Activated CD8-positive, alpha-beta memory T cell treated with anti-CD3 and anti-CD28 coated beads, Interleukin-2, amount 50 U/mL, for 4 hours (primary cell): Measurements from ENCODE around the gene YTHDC2.
A peak's percentile ranks its signal among the peaks of the same experiment; 100 is the strongest.

Experiments
- DNase-seq: peaks from one replicate; pipeline ENCODE4 v3.0.0-alpha.2; 2020

The YTHDC2 gene

DNA sequence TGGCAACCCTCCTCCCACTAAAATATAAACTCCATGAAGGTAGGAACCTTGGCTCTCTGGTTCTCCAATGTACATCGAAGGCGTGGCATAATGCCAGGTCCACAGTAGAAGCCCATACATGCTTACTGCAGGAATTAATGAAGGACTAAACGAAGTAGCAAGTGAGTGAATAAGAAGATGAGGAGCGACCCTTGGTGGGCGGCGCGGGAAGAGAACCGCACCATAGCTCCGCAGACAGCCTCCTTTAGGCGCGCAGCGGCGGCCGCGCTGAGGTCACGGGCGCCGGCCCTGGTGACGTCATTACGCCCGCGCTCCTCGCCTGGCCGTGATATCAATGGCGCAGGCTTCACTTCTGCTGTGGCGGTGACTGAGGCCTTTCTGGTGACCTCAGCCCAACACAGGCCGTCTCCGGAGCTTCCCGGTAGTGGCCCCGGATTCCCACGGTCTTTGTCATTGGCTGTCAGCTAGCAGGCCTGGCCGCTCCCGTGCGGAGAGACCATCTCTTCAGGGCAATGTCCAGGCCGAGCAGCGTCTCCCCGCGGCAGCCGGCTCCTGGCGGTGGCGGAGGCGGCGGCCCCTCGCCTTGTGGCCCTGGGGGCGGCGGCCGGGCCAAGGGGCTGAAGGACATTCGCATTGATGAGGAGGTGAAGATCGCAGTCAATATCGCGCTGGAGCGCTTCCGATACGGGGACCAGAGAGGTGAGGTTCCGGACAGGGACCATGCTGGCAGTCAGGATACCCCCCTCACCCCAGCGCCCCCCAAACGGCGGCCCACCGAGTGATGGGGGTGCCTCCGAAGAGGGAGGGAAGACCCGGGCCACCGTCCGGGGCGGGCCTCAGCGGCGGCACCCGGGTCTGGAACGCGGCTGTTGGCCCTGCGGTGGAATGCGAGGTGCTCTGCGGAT is at the start of gene YTHDC2:
TSS of gene YTHDC2 (plus strand) at position 311 of the 905 bp plus-strand sequence. CDS start at position 513, 202 bp downstream.
- peak; percentile 90 for DNase-seq

DNA sequence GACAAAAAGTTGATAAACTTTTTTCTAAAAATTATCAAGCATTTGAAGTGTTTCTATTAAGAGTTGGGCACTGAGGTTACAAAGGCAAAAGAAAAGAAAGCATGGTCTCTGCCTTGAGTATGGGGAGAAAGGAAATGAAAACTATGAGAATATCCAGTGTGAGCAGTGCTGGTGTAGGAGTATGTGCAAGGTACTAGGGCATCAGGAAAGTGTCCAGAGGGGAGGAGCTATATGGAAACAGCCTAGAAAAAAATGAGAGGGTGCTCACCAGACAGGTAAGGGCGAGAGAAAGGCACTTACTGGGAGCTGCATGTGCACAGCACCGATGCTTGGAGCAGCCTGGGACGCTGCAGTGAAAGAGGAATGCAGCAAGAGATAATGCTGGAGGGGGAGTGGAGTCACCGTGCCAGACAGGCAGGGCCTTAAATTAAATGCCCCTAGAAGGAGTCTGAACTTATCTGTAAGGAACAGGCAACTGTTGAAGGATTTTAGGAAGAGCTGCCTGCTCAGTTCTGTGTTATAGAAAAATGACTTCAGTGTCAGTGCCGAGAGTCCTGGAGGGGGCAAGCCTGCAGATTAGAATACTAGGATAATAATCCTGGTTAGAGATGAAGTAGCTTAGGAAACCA is 39.3 kb upstream of the YTHDC2 start:
- no peak for DNase-seq

DNA sequence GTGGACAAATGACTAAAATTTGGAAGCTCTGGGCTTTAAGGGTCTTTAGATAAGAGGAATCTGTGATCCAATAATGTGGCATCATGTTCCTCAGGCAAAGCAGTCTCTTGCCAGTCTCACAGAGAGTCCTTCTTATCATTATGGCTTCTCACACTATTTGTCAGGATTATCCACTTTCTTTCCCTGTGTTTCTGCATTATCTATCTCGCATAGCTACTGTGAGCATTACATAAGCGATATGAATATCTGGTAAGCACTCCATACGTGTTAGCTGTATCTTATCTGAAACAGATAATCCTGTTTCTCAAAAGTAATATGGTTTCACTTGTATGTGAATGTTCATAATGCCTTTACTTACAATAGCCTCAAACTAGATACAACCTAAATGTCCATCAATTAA is 34.8 kb upstream of the YTHDC2 start:
- no peak for DNase-seq

DNA sequence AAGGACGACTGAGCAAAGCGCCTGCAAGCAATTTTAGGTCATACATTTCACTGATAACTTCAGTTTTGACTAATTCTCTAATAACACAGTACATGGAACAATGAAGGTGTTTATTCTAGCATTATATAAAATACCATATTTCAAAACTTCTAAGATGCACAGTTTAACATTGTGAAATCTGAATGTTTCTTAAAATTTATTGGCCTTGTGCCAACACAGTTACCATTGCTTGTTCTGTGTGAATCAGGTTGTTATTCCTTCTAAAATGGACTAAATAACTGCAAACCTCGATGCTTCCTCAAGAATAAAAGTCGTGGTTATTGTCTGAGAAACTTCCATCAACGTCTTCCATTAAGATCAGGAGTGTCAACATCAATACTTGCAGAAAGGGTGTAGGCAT is 33.3 kb upstream of the YTHDC2 start:
- no peak for DNase-seq

DNA sequence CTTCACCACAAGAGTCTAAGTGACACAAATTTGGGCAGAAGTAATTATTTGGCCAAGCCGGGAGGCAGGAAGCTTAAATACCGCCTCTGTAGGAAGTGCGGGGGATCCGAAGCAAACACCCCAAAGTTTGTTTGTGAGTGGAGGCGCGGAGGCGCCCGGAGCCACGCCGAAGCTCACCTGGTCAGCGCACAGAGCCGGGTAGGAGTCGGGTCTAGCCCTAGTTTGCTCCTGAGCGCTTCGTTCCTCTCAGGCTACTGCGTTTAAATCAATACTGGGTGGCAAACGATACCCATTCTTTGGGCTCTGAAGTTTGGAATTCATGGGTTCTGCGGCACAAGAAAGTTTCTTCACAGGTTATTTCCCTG is 26.1 kb upstream of the YTHDC2 start:
- no peak for DNase-seq

DNA sequence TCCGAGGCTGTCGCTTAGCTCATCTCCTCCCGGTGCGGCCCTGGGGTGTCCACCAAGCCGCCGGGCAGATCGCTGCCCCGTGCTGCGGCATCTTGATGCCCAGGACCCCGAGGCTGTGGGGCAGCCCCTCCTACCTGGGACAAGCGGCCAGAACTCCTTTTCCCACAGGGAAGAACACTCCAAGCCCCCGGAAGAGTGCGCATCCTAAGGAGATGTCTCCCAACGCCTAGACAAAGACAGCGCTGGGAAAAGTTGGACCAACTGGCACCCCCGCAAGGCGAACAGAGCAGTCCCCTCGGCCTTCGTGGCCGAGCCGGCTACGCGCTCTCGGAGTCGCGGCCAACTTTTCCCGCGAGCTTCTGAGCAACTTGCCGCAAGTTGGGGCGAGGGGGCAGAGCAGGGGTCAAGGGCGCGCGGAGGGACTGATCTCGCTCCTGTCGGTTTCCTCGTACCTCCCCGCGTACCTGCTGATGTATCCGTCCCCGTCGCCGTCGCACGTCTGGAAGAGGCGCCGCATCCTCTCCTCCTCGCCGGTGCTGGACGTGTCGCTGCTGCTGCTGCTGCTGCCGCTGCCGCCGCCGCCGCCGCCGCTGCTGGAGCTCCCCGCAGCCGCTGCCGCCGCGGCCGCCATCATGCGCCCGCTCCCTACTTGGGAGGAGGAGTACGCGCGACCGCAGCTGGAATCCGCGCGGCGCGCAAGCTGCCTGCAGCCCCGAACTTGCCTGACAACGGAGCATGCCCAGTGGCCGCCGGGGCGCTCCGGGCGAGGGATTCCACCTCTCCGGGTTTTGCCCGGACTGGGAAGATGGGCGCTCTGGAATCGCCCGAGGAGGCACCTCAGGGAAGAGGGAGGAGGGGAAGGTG is 25.5 kb upstream of the YTHDC2 start, which contains the start of gene MCC:
TSS of gene MCC (minus strand) at position 673 of the 864 bp plus-strand sequence.
- DNase-seq = peak; percentile 24

DNA sequence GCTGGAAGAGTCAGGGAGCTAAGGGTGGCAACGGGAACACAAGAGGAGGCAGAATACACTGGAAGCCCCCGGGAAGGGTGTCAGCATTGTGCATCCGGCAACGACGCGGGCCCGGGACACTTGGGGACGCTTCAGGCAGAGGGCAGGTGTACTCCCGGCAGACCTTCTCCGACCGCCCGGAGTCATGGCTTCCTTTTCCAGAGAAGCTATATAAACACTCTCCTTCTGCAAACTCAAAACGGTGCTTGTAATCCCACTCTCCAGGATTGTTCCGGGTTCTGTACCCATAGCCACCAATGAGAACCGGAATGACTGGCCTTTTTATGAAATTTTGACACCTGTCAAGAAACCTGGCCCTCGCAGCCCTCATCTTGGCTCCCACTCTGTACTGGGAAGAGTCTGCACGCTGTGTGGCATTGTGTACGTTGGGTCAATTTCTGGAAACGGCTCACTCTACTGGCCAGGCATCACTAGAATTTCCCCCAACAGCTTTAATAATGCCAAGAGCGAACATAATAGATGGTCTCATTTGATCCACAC is 24.8 kb upstream of the YTHDC2 start:
- DNase-seq = no peak

DNA sequence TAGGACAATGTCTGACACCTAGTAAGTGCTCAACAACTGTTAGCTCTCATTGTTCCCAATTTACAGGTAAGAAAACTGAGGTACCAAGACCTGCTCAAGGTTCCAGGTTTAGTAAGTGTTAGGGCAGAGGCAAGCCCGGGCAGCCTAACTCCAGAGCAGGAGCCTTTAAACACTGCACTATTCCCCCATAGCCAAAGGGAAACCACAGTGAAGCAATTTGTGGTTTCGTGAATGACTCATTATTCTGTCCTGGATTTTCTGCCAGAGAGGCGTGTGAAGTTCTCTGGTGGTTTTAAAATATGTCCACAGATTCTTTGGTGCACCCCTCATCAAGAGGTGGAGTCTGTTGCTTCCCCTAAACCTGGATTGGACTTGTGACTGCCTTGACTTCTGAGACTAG is 24.2 kb upstream of the YTHDC2 start:
- no peak for DNase-seq

DNA sequence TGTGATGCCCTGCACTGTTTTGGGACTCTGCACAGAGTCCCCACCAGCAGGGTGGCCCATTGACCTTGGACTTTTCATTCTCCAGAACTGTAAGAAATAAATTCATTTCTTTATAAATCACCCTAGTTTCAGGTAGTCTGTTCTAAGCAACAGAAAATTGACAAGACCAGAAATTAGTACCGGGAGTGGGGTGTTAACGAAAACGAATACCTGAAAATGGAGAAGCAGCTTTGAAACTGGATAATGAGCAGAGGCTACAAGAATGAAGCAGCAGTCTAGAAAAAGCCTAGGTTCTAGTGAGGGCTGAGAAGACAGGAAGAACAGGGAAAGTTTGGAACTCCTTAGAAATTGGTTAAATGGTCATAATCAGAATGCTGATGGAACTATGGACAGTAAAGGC is 23.2 kb upstream of the YTHDC2 start:
- no peak for DNase-seq

DNA sequence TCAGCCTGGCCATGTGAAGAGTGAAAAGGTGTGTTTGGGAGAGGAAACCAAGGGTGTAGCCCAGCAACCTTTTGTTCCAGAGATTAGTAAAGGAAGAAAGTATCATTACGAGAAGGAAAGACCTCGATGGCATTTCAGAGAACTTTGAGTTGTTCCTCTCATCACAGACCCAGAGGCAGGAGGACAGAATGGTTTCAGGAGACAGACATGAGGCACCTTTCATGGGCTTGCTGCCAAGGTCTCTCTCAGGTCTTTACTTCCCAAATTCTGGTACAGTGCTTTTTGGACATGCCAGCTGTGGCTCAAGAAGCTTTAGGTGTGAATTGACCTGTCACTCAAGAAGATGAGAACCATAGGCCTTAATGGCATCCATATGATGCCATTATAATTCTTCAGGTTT is 22.5 kb upstream of the YTHDC2 start:
- no peak for DNase-seq

DNA sequence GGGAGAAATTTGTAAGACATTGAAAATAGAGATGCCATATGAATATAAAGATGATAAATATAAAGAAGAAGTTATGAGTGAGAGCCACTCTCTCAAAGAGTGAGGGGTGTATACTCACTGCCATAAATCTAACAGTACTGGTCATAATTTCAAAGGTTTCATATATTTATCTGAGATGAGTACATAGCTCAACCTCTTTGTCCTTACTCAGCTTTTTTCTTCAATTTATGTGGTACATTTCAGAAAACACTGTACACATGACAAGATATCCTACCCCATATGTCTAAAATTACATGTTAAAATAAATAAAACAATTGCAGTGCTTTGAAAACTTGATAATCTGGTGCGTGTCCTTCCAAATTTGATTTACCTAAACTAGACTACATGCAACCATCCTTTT is 20.0 kb upstream of the YTHDC2 start:
- DNase-seq = no peak

DNA sequence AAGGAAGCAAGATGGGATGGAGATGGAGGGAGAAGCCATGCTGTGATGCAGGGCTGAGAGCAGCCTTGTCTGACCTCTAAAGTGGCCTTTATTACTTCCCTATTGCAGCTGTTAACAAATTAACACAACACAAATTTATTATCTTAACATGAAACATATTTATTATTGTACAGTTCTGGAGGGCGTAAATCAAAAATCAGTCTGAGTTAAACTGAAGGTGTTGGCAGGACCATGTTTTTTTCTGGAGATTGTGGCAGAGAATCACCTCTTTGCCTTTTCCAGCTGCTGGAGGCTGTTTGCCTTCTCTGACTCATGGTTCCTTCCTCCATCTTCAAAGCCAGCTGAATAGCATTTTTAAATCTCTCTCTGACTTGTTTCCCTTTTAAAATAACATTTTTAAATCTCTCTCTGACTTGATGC is 18.1 kb upstream of the YTHDC2 start:
- DNase-seq = no peak

DNA sequence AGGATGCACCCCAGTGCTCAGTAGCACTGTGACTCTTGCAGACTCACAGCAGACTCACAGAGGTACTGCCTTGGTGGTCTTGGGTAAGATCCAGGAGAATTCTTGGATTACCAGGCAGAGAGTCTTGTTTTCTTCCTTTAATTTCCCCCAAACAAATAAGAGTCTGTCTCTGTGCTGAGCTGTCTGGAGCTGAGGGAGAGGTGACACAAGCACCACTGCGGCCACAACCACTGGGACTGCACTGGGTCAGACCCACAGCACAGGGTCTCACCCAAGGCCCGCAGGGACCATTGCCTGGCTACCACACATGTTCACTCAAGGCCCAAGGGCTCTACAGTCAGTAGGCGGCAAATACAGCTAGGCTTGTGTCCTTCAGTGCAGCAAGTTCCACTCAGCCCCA is 11.4 kb upstream of the YTHDC2 start:
- no peak for DNase-seq

DNA sequence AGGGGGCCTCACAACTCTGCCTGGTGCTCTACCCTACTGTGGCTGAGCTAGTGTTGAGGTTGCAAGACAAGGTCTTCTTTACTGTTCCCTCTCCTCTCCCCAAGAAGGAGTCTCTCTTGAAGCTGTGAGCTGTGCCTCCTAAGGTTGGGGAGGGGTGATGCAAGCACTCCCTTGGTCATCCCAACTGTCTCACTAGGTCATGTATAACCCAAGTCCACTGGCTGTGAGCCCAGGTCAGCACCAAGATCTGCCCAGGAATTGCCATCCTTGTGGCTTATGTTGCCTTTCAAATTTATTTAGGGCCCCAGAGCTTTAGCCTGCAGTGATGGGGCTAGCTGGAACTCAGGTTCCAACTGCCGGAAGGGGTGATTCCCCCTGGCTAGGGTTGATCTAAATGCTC is 10.3 kb upstream of the YTHDC2 start:
- no peak for DNase-seq

DNA sequence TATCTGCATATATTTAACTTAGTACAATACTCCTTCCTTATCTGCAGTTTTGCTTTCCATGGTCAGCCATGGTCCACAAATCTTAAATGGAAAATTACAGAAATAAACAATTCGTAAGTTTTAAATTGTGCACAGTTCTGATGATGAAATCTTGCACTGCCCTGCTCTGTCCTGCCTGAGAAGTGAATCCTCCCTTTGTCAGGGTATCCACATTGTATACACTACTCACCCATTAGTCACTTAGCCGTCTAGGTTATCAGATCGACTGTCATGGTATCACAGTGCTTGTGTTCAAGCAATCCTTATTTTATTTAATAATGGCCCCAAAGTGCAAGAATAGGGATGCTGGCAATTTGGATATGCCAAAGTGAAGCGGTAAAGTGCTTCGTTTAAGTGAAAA is 8.3 kb upstream of the YTHDC2 start:
- no peak for DNase-seq

DNA sequence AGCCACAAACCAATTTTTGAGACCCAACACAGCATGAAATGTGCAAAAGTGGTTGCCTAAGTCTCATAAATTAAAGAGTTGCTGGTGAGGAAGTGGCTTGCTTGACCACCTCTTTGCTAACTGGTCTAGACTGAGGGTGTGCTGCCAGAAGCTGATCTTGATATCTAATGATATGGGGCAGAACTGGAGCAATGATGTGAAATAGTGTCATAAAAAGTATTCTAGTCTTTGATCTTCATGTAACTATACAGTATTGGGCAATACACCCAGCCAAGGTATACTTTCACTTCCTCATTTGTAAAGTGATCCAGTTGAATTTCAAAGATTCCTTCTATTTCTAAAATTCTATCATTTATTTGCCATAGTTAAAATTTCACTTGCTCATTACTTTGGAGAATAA is 5.9 kb upstream of the YTHDC2 start:
- DNase-seq = no peak

DNA sequence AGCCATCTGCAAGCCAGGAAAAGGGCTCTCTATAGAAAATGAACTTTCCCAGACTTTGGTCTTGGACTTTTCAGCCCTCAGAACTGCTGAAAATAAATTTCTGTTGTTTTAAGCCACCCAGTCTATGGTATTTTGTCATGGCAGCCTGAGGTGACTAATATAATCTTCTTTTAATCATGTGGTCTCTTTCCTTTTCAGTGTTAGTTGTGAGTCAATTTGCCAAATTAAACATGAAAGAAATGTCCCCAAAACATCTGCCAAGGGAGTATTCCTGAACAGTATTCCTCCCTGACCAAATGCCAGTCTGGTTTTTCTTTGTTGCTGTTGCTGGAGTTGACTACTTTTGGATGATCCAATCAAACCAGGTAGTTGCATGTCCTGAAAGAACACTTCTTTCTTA is 4.7 kb upstream of the YTHDC2 start:
- DNase-seq = no peak

DNA sequence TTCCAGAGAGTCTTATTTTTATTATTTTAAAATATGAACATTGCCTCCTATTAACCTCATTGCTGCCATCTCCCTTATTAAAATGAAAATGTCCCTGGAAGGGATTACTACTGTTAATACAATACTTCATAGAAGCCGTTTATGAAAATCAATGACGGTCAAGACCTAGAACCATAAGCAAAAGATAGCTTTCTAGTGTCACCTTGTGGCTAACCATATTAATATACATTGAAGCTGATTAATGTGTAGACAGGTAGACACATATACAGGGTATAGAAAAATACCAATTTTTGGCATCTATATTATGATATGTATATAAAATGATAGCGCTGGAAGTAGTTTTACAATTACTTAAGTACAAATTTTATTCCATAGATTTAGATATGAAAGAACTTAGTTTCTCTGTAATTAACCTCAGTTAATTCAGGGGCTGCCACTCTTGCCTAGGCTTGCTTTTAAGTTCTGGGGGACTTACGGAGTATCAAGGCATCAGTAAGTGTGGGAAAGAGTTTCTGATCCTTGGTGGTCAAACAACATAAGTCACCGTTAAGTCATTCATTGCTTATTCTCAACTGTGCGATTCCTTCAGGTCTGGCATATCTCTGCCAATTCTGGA is 2.5 kb upstream of the YTHDC2 start:
- no peak for DNase-seq

DNA sequence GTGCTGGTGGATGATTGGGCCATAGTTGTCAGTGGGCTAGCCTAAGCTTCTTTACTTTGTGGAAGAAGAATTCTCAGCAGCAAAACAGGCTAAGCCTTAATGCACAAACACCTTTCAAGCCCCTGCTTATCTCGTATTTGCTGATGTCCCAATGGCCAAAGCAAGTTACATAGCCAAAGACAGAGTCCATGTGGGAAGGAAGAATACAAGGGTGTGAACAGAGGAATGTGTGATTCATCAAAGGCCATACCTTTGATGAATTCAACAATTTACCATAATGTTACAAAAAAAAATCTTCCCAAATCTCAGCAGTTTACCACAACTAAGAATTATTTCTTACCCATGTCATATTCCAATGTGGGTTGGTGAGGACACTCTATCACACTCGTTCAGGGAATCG is 1.2 kb upstream of the YTHDC2 start:
- DNase-seq = no peak

DNA sequence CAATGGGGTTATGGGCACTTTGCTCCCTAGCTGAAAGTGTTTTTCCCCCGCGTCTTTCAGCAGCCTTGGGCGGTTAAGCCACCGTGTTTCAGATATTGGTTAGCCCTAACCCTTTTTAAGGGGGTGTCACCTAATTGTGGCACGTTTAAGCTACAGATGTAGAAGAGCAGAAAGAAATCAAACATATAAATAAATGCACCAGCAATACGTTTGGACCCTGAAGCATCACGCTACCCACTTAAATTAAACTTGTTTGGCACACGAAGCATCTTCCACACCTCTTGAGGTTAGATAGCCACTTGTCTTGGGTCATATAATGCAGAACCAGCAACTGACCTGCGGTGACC is 768 bp downstream of the YTHDC2 start:
- DNase-seq = no peak

DNA sequence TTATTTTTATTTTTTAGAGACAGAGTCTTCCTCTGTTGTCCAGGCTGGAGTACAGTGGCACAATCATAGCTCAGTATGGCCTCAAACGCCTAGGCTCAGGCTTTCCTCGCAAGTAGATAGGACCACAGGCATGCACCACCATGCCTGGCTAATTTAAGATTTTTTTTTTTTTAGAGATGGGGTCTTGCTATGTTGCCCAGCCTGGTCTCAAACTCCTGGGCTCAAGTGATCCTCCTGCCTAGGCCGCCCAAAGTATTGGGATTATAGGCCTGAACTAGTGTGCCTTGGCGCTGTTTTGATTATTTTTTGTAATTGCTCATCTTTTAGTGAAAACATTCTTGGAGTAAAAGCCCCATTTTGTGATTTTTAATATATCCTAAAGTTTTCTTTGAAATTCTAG is 5.4 kb downstream of the YTHDC2 start:
- no peak for DNase-seq

DNA sequence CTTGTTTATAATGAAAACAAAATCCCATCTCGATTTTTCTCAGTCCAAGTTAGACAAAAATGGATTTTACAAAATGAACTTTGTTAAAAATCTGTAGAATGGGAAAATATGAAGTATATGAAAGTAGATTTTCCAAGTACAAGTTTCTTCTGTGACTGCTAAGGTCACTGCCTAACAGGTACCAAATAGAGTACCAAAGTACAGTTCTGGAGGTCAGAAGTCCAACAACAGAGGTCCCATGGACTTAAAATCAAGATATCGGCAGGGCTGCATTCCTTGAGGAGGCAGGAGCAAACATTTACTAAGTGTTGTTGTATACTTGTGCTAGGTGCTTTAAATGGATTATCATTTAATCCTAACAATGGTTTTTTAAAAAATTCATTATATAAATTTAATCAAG is 5.9 kb downstream of the YTHDC2 start:
- no peak for DNase-seq

DNA sequence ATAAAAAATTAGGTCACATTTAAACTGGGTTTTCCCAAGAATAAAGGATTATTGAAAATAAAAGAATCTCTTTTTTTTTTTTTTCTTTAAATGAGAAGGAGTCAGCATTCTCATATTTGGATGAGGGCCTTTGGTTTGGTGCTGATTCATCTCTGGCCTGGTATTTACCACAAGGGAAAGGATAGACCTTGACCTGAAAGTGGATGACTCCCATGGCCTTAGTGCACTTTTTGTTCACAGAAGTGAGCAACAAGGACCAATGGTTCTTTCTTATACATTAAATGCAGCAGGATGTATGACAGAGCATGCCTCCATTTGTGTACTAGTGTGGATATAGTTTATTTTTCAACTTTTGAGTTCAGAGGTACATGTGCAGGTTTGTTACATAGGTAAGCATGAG is 6.9 kb downstream of the YTHDC2 start:
- DNase-seq = no peak
